ENCODE measurements around the gene IFT57. TPM values are rescaled to one million over a fixed set of nuclear protein-coding genes. Genes with fewer than 3 reads are reported as not detected.

The IFT57 gene
- total RNA-seq, 1 experiment from 2014 or later, result 70.2 TPM

DNA sequence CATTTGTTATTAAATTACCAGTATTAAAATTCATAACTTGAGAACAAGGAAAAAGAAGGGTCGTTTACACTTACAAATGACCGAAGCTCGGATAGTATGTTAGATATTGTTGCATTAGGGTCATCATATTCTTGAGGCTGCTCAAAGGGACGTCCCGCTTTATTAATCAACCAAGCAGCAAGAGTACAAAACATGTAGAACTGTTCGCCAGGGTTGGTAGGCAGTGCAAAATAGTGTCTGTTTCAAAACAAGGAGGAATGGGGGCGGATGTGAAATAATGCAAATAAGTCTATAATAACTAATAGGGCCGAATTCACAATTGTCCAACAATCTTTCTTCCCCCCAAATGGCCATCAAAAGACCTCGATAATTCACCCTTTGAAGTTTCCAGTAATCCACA lies 2.9 kb downstream of the IFT57 start:
- DNase-seq (ENCODE audit: low spot score), result no peak

DNA sequence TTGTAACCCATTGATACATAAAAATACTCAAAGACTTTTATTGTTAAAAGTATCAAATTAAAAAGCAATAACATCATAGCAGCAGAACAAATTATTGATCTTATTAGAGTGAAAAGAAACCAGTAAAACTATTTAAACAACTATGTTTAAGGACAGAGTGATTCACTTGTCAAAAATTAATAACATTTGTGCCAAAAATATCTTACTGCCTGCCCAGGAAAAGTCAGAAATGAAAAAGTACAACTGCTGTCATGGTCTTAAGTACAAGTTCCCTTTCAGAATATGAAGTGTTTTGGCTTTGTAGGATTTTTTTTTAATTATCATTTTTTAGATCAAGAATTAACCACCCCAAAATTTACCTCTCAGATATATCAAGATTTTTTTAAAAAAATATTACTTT lies 3.4 kb downstream of the IFT57 start:
- DNase-seq (ENCODE audit: low spot score), result no peak

DNA sequence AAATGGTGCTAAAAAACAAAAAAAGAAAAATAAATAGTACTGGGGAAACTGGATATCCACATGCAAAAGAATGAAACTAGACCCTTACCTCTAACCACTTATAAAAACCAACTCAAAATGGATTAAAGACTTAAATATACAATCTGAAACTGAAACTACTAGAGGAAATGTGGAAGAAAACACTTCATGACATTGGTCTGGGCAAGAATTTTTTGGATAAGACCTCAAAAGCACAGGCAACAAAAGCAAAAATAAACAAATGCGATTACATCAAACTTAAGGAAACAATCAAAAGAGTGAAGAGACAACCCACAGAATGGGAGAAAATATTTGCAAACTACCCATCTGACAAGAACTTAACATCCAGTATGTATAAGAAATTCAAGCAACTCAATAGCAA lies 6.4 kb downstream of the IFT57 start:
- no peak for DNase-seq (ENCODE audit: low spot score)

DNA sequence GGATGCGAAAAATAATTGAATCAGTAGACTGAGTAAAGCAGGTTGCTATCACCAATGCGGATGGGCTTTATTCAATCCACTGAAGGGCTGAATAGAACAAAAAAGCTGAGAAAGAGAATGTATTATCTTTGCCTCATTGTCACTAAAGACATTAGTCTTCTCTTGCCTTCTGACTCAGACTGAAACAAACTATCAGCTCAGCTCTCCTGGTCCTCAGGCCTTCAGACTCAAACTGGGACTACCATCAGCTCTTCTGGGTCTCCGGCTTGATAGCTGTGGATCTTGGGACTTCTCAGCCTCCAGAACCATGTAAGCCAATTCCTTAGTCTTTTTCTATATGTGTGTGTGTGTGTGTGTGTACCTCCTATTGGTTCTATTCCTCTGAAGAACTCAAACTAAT lies 12.6 kb downstream of the IFT57 start:
- DNase-seq (ENCODE audit: low spot score), result no peak

DNA sequence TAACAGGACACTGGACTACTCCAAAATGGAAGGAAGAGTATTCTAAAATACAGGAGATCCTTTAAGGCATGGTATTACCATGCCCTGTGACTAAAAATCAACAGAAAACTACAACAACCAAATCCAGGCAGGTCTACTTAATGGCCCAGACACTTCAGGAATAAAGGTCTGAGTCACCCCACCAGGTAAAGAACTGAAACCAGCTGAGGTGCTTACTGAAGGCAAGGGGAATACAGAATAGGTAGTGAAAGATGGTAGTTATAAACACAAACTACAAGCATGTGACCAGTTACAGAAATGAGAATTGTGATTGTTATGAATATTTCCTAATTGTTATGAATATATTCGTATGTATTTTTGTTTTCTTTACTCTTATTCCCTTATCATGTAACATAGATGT lies 13.4 kb downstream of the IFT57 start:
- no peak for DNase-seq (ENCODE audit: low spot score)

DNA sequence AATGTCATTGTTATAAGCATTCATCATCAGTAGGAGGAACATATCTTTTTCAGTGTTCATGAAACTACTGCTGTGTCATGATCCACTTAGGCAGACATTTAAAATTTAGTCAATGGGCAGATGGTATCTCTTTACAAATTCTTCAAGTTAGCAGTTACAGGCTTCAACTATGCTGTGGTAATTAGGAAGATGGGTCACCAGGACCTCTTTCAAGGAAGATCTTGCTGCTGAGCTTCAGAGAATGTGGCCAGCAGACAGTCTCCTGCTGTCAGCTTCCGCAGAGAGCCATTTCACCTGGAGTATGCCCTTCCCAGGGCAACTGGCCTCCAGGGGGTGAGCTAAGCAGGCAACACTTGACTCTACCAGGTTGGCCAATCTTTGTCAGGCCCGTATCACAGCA lies 19.4 kb downstream of the IFT57 start:
- no peak for DNase-seq (ENCODE audit: low spot score)

DNA sequence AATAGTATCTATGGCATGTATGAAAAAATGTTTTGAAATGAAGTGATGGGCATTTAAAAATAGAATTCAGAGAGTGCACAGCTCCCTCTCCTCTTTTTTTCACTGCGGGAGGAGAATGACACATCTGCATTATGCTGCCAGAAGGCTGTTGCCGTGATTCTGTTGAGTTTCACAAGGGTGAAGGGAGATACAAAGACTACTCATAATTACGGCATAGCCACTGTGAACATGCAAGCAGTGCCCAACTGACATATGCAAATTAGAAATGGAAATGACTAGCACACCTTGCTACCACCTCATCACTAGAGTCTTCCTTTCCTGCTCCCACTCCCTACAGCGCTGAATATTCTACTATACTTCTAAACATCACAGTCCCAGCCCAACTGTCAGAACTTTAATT lies 20.1 kb downstream of the IFT57 start:
- DNase-seq (ENCODE audit: low spot score), result no peak

DNA sequence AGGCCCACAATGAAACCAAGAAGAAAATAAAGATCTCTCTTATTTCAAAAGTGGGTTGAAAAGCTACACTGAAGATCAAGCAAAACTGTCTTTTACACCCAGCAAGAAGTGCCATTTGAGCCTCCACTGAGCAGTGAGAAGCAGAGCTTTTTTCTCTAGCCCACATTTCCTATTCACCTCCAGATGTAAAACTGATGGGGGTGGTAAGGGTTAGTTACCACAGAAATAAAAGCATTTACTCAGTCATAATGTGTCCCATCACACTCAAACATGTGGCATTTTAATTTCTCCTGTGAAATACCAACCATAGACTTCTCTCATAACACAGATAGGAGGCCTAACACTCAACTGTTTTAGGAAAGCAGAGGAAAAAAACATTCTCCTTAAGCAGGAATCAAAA lies 21.0 kb downstream of the IFT57 start:
- DNase-seq (ENCODE audit: low spot score), result no peak

DNA sequence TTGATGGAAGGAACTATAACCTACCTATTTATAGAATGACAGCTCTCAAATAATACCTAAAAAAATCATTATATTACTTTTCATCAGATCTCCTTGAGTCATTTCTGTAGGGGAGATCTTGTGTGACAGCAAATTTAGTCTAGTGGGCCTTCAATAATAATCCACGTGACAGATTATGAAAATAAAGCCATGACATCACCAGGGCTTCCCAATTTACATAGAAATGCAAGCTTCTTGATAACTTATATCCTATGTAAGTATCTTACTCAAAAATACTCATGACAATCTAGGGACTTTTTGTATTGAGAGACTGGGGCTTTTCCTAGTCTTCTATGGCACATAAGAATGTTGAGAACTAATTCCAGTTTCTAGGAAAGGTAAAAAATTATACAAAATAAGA lies 21.6 kb downstream of the IFT57 start:
- DNase-seq (ENCODE audit: low spot score), result no peak

DNA sequence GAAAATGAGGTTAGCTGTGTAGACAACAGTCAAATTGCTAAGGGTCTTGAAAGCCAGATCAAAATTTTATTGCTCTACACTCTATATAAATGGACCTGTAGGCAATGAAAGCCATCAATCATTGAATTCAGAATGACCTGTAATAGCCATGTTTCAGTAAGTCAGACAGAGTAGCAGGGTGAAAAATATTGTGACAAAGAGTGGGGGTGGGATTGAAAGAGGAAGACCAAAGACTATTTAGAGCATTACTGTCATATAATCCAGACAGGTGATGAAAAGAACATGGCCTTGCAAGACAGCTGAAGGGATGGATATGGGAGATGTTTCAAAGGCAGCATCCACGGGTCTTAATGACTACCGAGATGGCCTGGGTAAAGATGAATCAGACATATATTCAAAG lies 22.2 kb downstream of the IFT57 start:
- no peak for DNase-seq (ENCODE audit: low spot score)

DNA sequence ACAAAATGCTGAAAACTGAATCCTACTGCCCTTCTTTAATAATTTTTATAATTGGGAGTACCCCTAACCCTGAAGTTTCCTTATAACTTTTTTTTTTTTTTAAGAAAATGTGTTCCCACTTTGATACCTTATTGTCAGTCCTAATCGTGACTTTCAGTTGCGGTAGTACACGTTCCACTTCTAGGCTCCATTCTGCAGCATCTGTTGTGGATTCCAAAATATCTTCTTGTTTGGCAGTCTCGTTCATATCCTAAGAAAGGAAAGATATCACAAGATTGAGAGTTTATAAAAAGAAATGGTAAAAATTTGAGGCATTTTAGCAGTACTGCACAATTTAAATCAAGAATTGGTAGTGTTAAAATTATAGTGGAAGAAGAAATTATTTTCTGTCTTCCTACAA lies 30.8 kb downstream of the IFT57 start:
- no peak for DNase-seq (ENCODE audit: low spot score)

DNA sequence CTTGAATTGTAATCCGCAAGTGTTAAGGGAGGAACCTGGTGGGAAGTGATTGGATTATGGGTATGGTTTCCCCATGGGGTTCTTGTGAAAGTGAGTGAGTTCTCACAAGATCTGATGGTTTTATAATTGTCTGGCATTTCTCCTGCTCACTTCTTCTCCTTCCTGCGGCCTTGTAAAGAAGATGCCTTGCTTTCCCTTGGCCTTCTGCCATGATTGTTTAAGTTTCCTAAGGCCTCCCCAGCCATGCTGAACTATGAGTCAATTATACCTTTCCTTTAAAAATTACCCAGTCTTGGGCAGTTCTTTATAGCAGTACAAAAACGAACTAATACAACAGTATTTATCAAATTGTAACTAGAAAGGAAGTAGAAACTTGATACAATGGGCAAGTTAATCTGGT lies 31.9 kb downstream of the IFT57 start:
- DNase-seq (ENCODE audit: low spot score), result no peak

DNA sequence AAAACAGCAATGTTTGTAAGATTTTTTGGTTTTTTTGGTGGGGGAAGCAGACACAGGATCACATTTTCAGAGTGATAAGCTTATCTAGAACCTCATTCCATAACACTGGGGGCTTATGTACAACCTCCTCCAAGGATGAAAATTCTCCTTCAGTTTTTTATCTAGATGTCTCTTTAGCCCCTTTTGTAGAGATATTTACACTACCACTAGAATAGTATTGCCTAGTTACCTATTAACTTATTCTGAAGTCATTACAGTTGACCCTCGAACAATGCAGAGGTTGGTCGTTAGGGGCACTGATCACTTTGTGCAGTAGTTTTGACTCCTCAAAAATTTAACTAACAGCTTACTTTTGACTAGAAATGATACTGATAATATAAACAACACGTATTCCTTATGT lies 32.8 kb downstream of the IFT57 start:
- DNase-seq (ENCODE audit: low spot score), result no peak

DNA sequence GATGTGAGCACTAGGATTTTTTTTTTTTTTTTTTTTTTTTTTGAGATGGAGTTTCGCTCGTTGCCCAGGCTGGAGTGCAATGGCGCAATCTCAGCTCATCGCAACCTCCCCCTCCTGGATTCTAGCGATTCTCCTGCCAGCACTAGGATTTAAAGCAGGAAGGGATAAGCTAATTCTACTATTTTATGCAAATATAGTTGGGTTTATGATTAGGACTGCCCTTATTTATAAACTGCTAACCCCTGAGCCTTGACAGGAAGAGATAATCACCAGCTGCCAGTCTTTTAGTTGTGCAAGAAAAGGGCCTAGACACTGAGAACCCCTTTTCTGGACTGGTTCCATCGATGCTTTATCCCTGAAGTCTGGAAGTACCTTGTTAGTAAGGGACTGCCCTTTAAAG lies 36.7 kb downstream of the IFT57 start:
- DNase-seq (ENCODE audit: low spot score), result no peak

DNA sequence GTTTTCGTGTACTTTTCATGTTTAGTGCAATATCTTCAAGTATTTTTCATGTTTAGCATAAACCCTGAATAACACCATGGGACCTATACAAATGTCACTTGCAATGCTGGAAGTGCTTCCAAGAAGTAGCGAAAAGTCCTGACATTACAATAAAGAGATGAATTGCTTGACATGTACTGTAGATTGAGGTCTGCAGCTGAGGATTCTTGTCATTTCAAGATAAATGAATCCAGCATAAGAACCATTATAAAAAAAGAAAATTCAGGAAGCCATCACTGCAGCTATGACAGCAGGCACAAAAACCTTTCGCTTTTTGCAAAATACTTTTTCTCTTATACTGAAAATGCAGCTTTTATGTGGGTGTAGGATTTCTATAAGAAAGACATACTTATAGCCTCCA lies 37.4 kb downstream of the IFT57 start:
- no peak for DNase-seq (ENCODE audit: low spot score)

DNA sequence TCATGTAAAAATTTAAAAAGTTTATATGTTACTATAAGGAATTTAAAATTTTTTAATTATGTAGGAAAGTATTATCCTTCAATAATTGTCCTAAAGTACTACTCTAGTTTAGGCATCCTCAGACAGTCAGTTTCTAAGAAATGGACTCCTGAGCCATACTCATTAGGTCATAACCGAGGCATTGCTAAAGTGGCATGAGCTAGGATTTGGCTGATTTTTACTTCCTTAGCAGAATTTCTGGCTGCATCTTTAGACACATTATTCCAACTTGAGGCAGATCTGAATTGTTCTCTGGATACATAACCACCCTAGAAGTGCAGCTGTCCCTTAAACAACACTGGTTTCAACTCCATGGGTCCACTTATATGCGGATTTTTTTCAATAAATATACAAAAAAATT lies 38.3 kb downstream of the IFT57 start:
- DNase-seq (ENCODE audit: low spot score), result no peak

DNA sequence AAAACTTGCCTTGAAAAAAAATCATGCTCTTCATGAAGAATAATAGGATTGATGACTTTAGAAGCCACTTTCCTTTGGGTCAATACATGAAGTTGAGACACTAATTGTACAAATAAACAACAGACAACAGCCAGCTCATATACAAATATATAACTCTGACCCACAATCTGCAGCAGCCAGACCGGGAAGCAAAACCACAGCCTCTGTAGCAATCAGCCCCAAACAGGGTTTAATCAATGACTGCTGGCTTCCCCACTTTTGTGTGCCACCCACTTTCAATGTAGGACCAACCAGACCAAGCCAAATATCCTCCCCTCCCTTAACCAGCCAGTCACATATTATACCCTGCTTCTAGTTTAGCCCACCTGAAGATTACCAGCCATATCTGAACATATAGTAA lies 39.0 kb downstream of the IFT57 start:
- DNase-seq (ENCODE audit: low spot score), result no peak

DNA sequence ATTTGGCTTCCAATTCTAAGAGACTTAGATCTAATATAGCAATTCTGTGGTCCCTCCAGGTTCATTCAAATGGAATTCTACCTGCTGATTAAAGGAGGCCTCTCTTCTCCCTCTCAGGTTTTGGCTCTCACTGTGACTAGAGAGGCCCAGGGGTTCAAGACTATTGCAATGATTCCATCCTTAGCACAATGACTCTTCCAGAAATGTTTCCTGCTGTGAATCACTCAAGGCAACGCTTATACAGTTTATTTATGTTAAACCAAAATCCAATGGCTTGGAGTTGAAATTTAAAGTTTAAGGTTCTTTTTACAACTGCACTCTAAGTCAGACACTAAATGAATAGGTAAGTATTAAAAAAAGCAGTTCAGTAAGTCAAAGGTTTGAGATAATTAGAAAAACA lies 39.9 kb downstream of the IFT57 start:
- DNase-seq (ENCODE audit: low spot score), result no peak

DNA sequence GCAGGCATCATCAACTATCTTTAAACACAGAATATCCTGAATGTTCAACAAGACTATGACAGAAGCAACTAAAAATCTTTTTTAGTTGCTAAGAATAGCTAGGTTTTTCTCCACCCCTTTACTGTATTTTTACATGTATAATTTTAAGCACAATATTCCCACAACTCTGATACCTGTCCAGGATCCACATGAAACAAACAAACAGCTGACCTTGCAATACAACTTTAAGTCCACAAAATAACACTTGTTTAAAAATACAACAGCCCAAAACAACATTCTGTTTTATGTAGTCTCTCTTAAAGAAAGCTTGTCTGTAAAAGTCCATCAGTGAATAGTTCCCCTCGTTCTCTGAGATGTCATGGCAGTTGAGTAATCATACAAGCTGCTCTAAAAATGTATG lies 41.1 kb downstream of the IFT57 start:
- DNase-seq (ENCODE audit: low spot score), result no peak

DNA sequence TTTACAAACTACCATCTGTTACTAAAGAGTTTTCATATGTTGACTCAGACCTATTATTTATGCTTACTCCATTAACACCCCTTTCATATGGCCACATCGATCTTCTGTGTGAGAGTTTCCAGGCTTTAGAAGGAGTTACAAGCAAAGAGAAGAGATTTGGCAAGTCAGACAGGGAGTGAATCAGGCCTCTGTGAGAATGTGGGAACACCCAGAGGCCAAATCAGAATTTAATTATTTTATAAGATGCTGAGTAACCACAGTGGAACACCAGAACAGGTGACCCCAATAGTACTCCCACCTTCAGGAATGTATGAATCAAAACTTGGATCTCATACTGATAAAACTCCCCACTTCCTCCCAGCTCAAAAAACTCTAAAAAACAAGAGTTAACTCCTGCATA lies 42.0 kb downstream of the IFT57 start:
- peak; percentile 71 for DNase-seq (ENCODE audit: low spot score)

DNA sequence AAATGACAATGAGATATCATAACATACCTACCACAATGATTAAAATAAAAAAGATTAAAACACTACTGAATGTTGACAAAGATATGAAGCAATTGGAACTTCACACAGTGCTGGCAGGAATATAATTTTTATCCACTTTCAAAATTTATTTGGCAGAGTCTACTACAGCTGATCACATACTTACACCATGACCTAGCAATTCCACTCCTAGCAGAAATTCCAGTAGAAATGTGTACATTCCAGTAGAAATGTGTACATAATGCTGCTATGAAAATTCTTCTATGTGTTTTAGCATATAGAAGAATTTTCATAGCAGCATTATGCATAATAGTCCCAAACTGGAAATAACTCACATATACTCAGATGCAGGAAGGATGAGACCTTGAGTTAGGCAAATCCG lies 43.5 kb downstream of the IFT57 start:
- DNase-seq (ENCODE audit: low spot score), result no peak

DNA sequence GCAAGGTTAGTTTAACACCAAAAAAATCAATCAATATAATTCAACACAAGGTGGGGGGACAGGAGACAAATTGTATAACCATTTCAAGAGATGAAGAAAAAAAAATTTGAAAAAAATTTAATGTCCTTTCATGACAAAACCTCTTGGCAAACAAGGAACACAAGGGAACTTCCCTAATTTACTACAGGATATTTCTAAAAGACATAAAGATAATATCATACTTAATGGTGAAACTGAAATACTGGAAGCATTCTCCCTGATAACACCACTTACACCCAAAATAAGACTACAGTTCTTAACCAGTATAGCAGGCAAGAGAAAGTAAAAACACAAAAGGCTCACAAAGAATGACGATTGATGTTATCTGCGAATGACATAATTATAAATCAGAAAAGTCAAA lies 44.7 kb downstream of the IFT57 start:
- no peak for DNase-seq (ENCODE audit: low spot score)

DNA sequence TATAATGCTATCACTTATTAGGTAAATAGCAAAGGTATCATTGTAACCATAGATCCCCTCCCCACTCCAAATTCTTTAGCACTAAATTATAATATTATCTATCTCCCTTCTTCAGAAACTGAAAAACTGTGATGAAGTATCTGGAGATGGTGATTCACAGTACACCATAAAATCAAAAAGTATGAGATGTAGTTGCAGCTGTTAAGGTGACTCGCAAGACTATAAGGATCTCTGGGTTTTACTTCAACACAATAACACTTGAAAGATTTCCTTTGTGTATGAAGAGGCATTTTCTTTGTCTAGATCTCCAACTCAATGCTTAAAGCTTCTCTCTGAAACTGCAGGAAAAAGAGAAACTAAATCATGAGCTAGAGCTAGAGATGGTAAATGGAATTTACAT lies 46.9 kb downstream of the IFT57 start:
- DNase-seq (ENCODE audit: low spot score), result peak; percentile 5

DNA sequence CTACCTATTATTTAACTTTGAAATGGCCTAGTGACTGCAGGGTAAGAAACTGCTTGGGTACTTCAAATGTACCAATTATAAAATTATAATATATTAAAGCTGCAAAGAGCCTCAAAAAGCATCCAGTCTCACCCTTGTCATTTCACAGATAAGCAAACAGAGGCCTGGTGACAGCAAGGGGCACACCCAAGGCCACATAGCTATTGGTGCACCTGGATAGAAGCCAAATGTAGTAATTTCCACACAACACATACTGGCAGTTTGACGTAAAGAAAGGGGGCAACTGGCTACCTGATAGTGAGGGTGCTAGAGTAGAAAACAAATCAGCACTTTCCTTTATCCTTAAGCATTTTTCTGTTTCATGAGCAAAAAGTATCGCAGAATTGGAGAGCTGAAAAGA lies 51.1 kb downstream of the IFT57 start:
- no peak for DNase-seq (ENCODE audit: low spot score)

DNA sequence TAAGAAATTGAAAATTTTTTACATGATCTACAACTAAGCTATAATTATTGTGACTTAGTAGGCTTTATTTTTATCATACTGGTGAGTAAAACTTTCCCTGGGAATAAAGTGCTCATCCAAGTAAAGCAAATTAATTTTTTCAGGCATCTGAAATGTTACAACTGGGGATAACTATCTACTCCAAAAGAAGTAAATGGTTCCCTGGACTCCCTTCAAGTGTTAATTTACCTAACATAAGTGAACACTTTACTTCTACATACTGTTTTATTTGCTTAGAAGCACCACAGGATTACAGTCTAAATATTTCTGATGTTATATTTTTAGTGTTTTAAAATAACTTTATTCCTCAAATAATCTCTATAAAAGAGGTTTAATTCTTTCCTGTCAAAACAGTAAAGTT lies 57.8 kb downstream of the IFT57 start:
- no peak for DNase-seq (ENCODE audit: low spot score)
